Right lobe of liver (tissue), 4 donors: ENCODE data around the gene GALNT14.

ENCODE experiments used
- POLR2A ChIP-seq: fragments of 450-650 bp; IDR thresholded peaks from one replicate; pipeline ENCODE4 v1.6.1; 2017; ENCODE audit warnings: antibody characterized with exemption, mild to moderate bottlenecking
- TF ChIP-seq, protein P1 (sequence below), 4 donors: fragments of 200-600 bp in 3 of 4; fragments of 450-650 bp in 1 of 4; IDR thresholded peaks; one replicate each; pipeline versions ENCODE4 v1.5.1 to v1.8.0; 2016 to 2022; ENCODE audit warnings: antibody characterized with exemption in 4 of 4, mild to moderate bottlenecking in 2 of 4
- donor health status: DM: no; HTN: no; CAD: no.
- donor health status: DM: no; HTN: no; CAD: no.
- donor health status: DM: no; HTN: yes; CAD: no.

DNA sequence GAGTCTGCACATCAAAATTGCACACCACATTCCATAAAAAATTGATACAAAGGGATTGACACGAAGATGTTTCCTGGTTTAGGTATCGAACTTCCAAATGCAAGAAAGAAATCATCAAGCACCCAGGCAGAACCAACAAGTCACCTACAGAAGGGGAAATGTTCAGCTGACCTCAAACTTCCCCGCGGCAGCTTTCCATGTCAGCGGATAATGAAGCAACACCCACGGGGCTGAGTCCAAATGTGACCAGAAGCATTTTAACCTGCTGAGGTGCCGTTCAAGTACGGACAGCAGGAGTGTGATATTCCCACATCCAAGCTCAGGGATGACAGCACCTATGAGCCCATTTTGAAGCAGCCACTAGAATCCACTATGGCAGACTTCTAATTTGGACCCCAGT is 124.9 kb downstream of the GALNT14 start:
- no peak for TF ChIP-seq POLR2A
- TF ChIP-seq, protein P1, sequence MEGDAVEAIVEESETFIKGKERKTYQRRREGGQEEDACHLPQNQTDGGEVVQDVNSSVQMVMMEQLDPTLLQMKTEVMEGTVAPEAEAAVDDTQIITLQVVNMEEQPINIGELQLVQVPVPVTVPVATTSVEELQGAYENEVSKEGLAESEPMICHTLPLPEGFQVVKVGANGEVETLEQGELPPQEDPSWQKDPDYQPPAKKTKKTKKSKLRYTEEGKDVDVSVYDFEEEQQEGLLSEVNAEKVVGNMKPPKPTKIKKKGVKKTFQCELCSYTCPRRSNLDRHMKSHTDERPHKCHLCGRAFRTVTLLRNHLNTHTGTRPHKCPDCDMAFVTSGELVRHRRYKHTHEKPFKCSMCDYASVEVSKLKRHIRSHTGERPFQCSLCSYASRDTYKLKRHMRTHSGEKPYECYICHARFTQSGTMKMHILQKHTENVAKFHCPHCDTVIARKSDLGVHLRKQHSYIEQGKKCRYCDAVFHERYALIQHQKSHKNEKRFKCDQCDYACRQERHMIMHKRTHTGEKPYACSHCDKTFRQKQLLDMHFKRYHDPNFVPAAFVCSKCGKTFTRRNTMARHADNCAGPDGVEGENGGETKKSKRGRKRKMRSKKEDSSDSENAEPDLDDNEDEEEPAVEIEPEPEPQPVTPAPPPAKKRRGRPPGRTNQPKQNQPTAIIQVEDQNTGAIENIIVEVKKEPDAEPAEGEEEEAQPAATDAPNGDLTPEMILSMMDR (IDR thresholded peaks at IDR 0.05), result no peak
